Activated T-cell treated with anti-CD3 and anti-CD28 coated beads, Interleukin-2, amount 50 U/mL, for 48 hours (primary cell): ENCODE measurements around the gene NDE1.
"Not testable (repeated sequence)": the region's sequence is repeated elsewhere in the genome, so short reads cannot be mapped to it uniquely, and the experiment has no call there.

Source experiments
- DNase-seq, 2 experiments: peaks; one replicate each; pipeline ENCODE4 v3.0.0-alpha.2; 2020

The NDE1 gene

DNA sequence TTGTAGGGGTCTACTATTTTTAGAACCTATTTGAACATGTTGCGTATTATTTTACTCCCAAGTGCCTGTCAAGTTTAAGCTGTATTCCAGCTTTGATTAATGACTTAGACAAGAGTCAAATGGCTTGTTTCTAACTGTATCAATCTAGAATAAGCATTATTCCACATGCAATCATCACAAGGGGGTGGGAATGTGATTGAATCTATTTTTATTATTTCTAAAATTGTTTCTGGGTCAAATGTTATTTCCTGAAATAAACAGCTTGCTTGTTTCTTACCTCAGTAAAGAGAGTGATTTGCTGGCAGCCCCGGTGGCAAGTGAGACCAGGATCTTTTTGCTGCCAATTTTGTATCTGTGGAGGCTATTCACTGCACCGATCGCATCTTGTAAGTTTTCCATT is 28.6 kb upstream of the NDE1 start:
- no peak for DNase-seq

DNA sequence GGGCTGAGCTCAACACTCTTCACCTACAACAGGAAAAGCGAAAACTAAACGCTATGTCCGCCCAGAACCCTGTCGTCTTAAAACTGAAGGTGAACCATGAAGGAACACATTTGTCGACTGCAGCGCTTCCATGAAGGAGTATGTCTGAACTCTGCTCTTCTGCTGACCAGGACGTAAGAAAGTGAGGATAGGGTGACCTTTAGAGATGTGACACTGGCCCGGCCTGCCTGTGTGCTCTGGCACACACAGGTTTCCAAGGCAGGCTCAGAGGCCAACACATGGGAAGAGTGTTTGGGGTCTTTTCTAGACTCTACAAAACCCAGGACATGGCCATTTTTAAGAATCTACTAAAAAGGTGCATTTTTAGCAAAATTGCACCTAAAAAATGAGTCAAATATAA is 28.2 kb upstream of the NDE1 start:
- no peak for DNase-seq

DNA sequence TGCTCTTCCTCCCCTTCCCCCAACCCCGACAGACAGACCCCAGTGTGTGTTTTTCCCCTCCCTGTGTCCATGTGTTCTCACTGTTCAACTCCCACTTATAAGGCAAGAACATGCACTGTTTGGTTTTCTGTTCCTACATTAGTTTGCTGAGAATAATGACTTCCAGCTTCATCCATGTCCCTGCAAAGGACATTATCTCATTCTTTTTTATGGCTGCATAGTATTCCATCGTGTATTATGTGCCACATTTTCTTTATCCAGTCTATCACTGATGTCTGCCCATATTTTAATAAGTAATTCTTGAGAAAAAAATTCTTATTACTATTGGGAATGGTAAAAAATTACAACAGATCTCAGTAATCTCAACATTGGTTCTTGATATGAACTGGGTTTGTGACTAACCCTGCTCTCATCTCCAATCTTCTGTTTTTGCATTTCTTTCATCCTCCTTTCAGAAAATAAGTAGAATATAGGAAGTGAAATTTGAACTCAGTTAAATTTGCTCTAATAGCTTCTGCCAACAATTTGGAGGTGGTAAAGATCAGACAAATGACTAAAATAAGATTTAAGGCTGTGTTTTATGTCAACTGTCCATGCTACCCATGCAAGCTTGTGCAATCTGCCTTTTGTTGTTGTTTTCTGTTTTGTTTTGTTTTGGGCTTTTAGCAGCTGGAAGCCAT is 18.2 kb upstream of the NDE1 start:
- DNase-seq, result no peak

DNA sequence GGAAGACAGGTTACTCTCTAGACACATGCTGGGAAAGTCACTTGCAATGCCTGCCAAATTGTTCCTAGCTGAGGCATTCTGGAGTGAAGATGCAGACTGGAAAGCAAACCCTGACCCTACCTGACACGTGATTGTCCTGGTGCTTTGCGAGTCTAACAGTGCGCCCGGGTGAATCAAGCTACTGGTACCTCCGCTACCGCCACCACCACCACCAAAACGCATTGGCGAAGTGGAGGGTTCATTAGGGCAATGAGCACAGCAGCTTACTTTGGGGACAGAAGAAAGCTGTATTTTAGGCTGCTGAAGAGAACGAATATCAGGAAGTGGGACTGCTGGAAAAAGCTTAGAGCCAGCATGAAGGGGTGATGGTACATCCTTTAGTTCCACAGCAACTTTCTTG is 14.1 kb upstream of the NDE1 start:
- DNase-seq, result no peak

DNA sequence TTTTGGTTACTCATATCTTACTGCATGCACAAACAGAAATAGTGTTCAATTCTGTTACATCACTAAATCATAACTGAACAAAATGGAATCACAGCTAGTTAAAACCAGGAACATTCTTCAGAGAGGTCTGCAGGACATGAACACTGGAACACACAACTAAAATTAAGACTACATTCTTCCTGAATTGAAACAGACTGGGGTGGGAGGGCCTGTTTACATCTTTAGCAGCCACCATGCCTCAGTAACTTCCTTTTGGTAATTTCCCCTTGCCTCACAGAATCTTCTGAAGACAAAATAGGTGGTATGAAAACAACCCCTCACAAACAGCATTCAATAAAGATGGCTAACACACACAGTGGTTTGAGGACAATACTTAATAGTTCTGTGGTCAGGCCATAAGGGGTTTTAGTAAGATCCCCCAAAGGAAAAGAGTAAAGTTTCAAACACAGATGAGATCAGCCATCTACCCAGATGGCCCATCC is 13.6 kb upstream of the NDE1 start:
- no peak for DNase-seq

DNA sequence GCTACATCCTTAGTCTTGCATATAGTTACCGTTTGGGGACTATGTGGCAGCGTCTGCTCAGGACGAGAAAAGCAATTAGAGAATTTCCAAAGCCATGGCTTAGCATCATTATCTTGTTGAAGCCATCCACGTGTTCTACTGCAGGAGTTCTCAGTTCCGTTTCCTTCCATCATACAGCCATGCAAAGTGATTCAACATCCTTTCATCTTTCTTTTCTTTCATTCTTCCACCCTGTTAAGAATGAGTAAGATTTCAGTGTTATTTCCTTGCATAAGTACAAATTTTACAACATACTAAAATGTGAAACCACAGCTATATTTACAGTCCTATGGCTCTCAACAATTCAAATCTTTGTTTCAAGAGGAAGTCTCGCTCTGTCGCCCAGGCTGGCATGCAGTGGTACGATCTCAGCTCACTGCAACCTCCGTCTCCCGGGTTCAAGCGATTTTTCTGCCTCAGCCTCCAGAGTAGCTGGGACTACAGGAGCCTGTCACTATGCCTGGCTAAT is 10.9 kb upstream of the NDE1 start:
- peak; percentile 40 to 53 for DNase-seq

DNA sequence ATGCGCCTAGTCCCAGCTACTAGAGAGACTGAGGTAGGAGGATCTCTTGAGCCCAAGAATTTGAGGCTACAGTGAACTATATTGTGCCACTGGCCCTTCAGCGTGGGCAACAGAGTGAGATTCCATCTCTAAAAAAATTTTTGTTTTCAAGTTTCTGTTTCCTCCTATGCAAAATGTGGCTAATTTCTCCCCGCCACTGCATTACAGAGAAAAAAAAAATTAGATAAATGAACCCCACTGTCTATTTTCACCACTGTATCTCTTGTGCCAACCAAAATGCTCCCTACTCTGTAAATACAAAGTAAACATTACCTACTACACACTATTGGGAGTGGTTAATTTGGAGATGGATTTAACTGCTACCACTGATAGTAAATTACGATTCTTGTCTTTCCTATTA is 9.1 kb upstream of the NDE1 start:
- DNase-seq, result no peak

DNA sequence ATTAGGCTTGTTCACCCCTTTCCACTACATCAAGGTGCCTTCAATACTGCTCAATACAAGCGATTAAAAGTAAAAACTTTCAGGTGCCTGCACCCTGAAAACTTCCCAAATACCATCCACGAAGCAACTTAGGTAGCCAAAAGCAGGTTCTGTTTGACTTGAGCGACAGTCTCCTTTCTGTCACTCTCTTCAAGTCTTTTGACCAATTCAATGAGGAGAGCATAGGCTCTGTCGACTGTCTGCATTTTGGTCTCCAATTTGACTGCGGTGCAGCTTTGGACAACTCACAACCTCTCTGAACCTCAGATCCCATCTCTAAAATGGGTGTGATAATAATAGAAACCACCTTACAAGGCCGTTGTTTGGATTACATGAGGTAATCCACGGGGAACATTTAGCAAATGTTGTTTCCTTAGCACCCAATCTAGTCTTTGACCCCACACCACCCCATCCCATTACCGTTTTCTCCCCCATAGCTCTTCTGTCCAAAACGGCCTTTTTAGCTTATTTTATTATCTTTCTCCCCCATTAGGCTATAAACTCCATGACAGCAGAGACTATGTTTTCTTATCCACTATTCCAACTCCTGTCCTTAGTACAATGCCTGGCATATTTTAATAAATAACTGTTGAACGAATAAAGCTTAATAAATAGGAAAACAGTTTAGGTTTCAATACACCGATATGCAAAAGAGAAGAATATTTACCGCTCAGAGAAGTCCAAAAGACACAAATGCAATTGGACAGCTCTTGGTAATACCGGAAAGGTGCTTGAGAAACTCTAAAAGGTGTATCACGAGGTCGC is 8.1 kb upstream of the NDE1 start:
- no peak for DNase-seq

DNA sequence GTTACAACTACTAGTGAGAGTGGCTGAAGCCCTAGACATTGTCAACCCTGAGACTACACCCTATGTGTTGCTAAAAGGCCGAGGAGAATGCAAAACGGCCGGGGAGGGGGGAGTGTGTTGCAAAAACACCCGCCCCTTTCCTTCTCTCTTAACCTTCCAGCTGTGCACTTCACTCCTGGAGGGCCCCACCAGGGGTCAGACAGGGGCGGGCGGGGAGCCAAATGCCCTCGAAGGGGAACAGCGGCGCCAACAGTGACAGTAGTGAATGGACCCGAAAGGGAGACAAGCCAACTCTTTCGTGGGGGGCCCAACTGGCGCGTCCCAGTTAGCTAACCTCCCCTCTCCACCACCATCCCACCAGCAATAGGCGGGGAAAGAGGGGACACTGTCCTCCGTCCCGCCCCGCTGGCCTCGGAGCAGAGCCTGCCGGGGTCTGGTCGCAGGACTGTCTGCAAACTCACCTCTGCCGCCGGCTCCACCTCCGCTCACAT is 7.4 kb upstream of the NDE1 start:
- peak; percentile 88 to 89 for DNase-seq

DNA sequence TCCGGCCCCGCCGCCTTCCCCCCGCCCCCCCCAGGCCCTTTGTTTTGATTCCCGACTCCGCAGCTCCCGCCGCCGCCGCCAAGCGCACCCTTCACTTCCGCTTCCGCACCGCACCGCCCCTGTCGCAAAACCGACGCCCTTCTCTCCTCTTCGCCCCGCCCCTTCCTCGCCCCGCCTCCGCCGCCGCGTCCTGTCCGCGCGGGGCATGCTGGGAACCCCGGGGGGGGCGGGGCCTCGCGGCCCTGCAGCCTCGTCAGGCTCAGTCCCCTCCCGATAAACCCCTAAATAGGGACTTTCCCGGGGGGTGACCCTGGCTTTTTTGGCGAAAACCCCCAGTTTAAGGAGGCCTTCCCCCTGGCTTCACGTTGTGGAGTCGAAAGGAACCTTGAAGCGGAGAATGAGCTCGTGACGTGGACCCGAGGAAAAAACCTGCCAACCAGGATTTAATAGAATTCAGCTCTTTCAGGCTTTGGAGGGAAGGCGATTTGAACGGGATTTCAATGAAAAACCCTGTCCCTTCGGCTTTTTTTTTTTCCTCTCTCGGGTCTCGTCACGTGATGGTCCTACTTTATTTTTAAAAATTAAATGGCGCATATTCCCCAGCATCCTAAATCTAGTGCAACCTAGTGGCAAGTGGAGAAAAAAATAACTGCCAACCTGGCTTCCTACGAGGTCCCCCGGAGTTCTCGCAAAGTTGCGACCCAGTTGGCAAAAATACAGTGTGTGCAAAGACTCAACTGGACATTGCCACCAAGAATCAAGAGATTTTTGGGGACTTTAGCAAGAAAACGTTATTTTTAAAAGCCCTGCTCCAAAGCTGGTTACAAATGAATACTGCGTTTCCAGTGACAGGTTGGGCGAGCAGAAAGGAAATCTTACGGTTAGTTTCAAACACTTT is 6.7 kb upstream of the NDE1 start, which contains the start of gene MARF1:
TSS of gene MARF1 (minus strand) at position 107 of the 898 bp plus-strand sequence. CDS start 3,921 bp downstream, outside the sequence.
- DNase-seq, result peak; percentile 99

DNA sequence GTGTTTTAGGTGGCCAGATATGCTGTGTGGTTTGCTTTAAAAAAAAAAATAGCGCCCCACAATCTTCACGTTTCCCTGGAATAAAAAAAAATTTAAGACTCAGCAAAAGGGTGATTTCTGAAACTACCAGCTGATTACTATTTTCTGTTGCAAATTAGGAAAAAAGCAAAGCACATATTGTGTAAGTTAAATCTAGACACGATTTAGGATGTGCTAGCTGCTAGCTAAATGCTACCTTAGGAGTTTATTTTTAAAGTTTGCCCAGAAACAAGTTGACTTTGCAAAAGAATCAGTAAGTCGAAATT is 6.1 kb upstream of the NDE1 start:
- DNase-seq, result no peak

DNA sequence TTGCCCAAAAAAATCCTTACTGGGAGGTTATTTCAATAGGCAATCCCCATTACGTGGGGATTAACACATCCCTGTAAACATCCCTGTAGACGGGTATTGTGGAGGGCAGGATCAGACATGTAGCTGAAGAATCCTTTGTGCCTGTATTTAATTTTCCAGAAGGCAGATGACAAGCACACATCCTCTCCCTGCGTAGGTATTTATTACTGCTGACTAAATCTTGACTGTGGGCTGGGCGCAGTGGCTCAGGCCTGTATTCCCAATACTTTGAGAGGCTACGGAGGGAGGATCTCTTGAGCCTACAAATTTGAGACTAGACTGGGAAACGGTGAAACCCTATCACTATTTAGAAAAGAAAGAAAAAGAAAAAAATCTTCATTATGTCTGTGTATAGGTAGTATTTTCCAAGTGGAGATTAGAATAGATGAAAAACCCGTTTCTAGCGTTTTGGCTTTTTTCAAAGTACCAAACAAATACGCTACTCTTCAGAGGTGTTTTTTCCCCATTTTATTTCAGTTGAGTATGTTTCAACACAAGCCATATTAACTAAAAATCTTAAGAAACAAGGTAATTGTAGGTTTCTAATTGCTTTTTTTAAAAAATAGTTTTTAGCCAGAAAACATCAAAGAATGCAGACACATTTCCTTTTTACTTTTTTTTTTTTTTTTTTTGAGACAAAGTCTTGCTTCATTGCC is 5.6 kb upstream of the NDE1 start:
- no peak for DNase-seq

DNA sequence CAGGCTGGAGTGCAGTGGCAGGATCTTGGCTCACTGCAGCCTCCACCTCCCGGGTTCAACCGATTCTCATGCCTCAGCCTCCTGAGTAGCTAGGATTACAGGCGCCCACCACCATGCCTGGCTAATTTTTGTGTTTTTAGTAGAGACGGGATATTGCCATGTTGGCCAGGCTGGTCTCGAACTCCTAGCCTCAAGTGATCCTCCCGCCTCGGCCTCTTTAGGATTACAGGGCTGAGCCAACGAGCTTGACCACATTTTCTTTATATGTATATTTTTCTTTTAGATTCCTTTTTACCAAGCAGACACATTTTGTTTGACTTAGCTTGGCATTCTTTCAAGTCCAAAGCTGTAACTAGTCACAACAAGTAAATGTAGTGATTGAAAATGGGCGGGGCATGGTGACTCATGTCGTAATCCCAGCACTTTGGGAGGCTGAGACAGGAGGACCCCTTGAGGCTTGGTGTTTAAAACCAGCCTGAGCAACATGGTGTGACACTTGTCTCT is 5.0 kb upstream of the NDE1 start:
- peak; percentile 41 to 52 for DNase-seq

DNA sequence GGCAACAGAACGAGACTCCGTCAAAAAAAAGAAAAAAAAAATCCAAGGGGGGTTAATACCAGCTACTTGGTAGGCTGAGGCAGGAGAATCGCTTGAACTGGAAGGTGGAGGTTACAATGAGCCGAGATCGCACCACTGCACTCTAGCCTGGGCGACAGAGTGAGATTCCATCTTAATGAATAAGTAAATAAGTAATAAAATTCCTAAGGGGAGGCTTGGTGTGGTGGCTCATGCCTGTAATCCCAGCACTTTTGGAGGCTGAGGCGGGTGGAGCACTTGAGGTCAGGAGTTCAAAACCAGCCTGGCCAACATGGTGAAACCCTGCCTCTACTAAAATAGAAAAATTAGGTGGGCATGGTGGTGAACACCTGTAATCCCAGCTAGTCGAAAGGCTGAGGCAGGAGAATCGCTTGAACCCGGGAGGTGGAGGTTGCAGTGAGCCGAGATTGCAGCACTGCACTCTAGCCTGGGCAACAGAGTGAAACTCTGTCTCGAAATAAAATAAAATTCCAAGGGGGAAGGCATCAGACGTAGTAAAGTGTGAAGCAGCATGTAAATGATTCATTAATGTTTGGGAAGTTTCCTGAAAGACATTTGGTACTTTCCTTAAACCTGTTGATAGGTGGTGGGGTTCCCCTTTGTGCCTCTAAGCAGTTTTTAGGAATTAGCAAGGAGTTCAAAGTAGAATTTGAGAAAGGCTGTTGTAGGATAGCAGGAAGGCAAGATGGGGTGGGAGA is 3.3 kb upstream of the NDE1 start:
- not testable (repeated sequence) for DNase-seq

DNA sequence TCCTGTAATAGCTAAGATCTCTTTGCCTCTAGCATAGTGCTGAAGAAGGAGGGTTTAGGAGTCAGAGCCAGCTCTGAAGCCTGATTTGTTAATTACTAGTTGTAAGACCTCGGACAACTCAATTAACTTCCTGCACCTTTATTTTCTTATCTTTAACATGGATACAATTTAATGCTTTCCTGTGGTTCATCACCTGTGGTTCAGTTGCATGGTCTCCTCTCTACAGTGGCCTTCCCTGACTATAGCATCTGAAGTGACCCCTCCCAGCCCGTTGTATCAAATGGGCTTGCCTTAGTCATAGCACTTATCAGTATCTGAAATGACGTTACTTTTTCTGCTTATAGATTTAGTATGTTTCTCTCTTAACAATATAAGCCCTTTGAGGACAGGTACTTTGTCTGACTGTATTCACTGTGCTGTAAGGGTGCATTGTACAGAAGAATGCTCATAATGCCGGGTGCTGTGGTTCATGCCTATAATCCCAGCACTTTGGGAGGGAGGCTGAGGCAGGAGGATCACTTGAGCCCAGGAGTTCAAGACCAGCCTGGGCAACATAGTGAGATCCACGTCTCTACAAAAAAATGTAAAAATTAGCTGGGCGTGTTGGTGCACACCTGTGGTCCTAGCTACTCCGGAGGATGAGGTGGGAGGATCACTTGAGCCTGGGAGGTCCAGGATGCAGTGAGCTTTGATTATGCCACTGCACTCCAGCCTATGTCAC is 2.6 kb upstream of the NDE1 start:
- DNase-seq, result no peak

DNA sequence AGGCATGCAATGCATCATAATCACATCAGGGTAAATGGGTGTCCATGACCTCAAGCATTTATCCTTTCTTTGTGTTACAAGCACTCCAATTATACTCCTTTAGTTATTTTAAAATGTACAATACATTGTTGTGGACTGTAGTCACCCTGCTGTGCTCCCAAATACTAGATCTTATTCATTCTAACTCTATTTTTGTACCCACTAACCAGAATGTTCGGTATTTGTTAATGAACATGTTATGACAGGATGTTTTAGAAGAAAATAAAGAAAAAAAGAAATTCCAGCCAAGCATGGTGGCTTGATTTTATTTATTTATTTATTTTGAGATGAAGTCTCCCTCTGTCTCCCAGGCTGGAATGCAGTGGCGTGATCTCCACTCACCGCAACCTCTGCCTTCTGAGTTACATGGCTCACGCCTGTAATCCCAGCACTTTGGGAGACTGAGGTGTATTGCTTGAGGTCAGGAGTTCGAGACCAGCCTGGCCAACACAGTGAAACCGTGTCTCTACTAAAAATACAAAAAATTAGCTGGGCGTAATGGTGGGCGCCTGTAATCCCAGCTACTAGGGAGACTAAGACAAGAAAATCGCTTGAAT is 1.8 kb upstream of the NDE1 start:
- no peak for DNase-seq

DNA sequence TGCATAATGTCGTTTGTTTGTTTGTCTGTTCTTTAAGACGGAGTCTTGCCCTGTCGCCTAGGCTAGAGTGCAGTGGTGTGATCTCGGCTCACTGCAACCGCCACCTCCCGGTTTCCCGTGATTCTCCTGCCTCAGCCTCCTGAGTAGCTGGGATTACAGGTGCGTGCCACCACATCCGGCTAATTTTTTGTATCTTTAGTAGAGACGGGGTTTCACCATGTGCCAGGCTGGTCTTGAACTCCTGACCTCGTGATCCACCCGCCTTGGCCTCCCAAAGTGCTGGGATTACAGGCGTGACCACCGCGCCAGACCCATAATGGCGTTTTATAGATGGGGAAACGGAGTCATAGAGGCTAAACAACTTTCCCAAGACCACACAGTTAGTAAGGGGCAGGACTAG is 734 bp upstream of the NDE1 start:
- DNase-seq, result not testable (repeated sequence)

DNA sequence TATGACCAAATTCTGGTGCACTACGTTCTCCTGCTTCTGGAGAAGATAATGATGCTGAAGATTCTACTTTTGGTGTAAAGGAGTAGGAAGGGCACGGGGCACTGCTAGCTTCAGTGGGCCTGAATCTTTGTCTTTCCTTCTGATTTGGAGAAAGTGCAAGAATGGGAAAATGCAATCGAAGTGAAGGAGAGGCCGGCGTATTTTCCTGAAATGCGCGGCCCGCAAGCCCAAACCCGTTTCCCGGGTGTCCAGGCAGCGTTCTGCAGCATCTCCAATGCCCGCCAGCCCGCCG is 372 bp upstream of the NDE1 start:
- no peak for DNase-seq

DNA sequence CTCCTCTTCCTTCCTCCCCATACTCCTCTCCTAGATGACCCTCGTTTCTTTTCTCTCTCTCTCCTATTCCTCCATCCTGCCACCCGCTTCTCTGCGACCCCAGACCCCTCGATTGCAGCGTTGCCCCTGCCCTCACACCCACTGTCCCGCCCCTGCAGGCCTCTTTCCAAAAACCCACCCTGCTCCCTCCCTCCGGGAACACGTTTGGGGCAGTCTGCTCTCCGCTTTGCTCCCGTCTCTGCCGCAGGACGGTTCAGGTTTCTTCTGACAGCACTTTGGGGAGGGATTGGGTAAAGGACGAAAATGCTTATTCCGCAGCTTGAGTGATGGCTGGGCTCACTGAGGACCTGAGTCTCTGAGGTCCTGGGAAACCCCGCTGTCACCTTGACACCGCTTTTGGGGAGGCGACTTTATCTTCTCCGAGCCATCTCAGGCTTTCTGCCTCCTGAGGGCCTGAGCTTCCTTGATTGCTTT is 690 bp downstream of the NDE1 start:
- DNase-seq, result peak; percentile 63 to 64

DNA sequence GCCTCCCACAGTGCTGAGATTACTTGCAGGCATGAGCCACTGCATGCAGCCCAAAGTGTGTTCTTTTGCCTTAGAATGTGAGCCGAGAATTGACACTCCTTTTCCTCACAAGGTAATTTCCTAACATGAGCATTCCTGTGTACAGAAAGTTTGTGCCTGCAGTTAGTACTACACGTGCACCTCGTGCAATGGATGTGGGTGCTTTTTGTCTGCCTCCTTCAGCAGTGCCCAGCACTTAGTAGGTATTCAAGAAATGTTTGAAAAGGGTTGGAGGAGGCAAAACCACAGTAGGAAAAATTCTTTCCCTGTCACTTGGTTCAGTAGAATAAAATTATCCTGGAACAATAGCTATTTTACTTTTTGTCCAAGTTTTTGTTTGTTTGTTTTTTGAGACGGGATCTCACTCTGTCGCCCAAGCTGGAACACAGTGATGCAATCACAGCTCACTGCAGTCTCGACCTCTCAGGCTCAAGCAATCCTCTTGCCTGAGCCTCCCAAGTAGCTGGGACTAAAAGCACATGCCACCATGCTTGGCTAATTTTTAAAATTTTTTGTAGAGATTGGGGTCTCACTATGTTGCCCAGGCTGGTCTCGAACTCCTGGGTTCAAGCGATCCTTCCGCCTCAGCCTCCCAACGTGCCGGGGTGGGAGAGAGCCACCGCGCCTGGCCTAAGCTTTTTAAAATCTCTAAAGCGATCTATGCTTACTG is 2.4 kb downstream of the NDE1 start:
- no peak for DNase-seq
